ENCODE measurements around the gene SPIRE2. TPM values are rescaled to one million over a fixed set of nuclear protein-coding genes. Genes with fewer than 3 reads are reported as not detected.

The SPIRE2 gene
- total and polyA plus RNA-seq, 2 donors (not counting 1 experiment from before 2014, with no cell fraction given), result 0.98 to 2.0 TPM

GRCh38 chr16:89909777-89910716, 81.8 kb downstream of the SPIRE2 start:
- no peaks in the 10 kb centered on the region for H3K9me3 Mint-ChIP-seq (ENCODE audit: insufficient read depth)
- Histone ChIP-seq H3K79me2 (ENCODE audit: control insufficient read depth, insufficient read depth, low read length) (no peaks in the 10 kb centered on the region), H3K9ac (ENCODE audit: low read length) (no peak overlapping the region), H3K27ac (ENCODE audit: low read length in 2 of 2) (no peak overlapping the region), H3K36me3 (replicated peaks in 1 of 2; ENCODE audit: control extremely low read depth in 1 of 2, control insufficient read depth in 1 of 2, extremely low read depth in 1 of 2, insufficient read depth in 2 of 2, low read length in 1 of 2) (peaks cover 0 to 34% of the 10 kb centered on the region in 2 experiments), H3K27me3 (replicated peaks in 1 of 4; ENCODE audit: control extremely low read depth in 1 of 4, control insufficient read depth in 3 of 4, insufficient read depth in 4 of 4, low read length in 3 of 4) (no peaks in the 10 kb centered on the region), H3K4me2 (replicated peaks; ENCODE audit: low read depth, low read length, poor library complexity, severe bottlenecking) (no peak overlapping the region), H4K20me1 (ENCODE audit: control insufficient read depth, insufficient read depth, low read length, poor library complexity, severe bottlenecking) (peaks cover 57% of the 10 kb centered on the region), H2AFZ (ENCODE audit: insufficient read depth, low read depth, low read length, poor library complexity, severe bottlenecking) (no peak overlapping the region), H3K9me3 (ENCODE audit: control extremely low read depth in 1 of 3, control insufficient read depth in 2 of 3, insufficient read depth in 1 of 3, low read length in 2 of 3) (no peaks in the 10 kb centered on the region), H3K4me1 (ENCODE audit: control insufficient read depth in 2 of 2, insufficient read depth in 2 of 2, low read length in 2 of 2) (peaks cover 0 to 5% of the 10 kb centered on the region in 2 donors), H3K4me3 (ENCODE audit: control extremely low read depth in 1 of 5, extremely low read depth in 1 of 5, insufficient read depth in 1 of 5, low read depth in 2 of 5, low read length in 4 of 5) (no peak overlapping the region)
- intact Hi-C loops (cut with micrococcal nuclease), result loop anchor here (1.0 kb wide), 1 partner anchor 204 kb away; no protein-coding TSS in a partner anchor
- H3K4me3 Mint-ChIP-seq, result no peak overlapping the region
- no peak overlapping the region for H3K27ac Mint-ChIP-seq
- CTCF ChIA-PET, result interaction anchor here (0.7 to 3.1 kb wide), 29 partner anchors 9 to 295 kb away, joined by 3 to 28 read pairs (median 4); partner anchors contain the start of genes DBNDD1, FANCA, SPATA2L and TUBB3
- 72% methylated on average over 47 of the region's 47 CpGs for WGBS (ENCODE audit: insufficient coverage)
- no peaks in the 10 kb centered on the region for H3K27me3 Mint-ChIP-seq
- peak; percentile 91 for TF ChIP-seq CTCF (IDR thresholded peaks at IDR 0.05)
- TF ChIP-seq EZH2 (IDR thresholded peaks at IDR 0.05; ENCODE audit: borderline replicate concordance, insufficient read depth, low read depth, low read length, poor library complexity, severe bottlenecking), result no peak
- ATAC-seq (ENCODE audit: low read depth), result peak; percentile 80
- peak; percentile 77 for DNase-seq
- POLR2A ChIA-PET, result interaction anchor here (1.4 kb wide), 2 partner anchors 9 to 37 kb away, joined by 5 to 6 read pairs; partner anchors contain the start of genes MC1R and TCF25
- peaks cover 12% of the 10 kb centered on the region for H3K4me1 Mint-ChIP-seq
